ENCODE measurements around the gene ZNF418.
A peak's percentile ranks its signal among the peaks of the same experiment; 100 is the strongest.

The ZNF418 gene

GRCh38 chr19:57934820-57935665 lies at the start of gene ZNF418:
ZNF418 (minus strand) TSS chr19:57935402; CDS start chr19:57933822, 1,580 bp downstream.
- TF ChIP-seq, protein P1, sequence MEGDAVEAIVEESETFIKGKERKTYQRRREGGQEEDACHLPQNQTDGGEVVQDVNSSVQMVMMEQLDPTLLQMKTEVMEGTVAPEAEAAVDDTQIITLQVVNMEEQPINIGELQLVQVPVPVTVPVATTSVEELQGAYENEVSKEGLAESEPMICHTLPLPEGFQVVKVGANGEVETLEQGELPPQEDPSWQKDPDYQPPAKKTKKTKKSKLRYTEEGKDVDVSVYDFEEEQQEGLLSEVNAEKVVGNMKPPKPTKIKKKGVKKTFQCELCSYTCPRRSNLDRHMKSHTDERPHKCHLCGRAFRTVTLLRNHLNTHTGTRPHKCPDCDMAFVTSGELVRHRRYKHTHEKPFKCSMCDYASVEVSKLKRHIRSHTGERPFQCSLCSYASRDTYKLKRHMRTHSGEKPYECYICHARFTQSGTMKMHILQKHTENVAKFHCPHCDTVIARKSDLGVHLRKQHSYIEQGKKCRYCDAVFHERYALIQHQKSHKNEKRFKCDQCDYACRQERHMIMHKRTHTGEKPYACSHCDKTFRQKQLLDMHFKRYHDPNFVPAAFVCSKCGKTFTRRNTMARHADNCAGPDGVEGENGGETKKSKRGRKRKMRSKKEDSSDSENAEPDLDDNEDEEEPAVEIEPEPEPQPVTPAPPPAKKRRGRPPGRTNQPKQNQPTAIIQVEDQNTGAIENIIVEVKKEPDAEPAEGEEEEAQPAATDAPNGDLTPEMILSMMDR (conservative IDR thresholded peaks at IDR 0.05) = no peak
- H3K27ac ChIP-seq = peak within 1 kb of the TSS; percentile 89

DNA sequence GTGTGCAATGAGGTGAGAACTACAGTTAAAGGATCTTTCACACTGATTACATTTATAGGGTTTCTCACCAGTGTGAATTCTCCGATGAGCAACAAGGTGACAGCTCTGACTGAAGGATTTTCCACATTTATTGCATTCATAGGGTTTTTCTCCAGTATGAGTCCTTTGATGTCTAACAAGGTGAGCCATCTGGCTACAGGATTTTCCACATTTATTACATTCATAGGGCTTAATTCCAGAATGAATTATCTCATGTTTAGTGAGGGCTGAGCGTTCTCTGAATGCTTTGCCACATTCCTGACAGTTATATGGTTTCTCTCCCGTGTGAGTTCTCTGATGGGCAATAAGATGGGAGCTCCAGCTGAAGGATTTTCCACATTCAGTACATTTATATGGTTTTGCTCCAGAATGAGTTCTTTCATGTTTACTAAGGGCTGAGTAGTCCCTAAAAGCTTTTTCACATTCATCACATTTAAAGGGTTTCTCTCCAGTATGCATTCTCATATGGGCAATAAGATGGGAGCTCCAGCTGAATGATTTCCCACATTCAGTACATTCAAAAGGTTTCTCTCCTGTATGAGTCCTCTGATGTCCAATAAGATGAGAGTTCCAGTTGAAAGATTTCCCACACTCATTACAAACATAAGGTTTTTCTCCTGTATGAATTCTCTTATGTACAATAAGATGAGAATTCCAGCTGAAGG lies 43.5 kb upstream of the ZNF418 start:
- TF ChIP-seq, protein P1 (conservative IDR thresholded peaks at IDR 0.05) = no peak
- H3K27ac ChIP-seq = no peak overlapping the region

- H3K27ac ChIP-seq = no peak within 1 kb of the TSS
- TF ChIP-seq, protein P1 (conservative IDR thresholded peaks at IDR 0.05) = no peak
These were observed 39.2 kb upstream of the ZNF418 start, which contains the start of gene C19orf18 for GRCh38 chr19:57974434-57974833. C19orf18 (minus strand) TSS chr19:57974534; CDS start chr19:57974432, 102 bp downstream.

GRCh38 chr19:57964761-57965160 lies 29.6 kb upstream of the ZNF418 start:
- TF ChIP-seq, protein P1 (conservative IDR thresholded peaks at IDR 0.05) = no peak

DNA sequence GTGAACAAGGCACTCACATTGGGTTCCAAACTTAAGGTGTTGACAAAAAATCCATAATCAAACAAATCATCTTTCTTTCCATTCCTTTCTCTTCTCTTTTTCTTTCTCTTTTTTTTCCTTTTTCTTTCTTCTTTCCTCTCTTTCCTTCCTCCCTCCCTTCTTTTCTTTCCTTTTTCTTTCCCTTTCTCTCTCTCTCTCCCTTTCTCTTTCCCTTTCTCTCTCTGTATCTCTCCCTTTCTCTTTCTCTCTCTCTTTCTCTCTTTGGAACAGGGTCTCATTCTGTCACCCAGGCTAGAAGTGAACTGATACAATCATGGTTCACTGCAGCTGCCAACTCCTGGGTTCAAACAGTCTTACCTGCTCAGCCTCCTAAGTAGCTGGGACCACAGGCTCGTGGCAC lies 26.6 kb upstream of the ZNF418 start:
- H3K27ac ChIP-seq = no peak overlapping the region
- TF ChIP-seq, protein P1 (conservative IDR thresholded peaks at IDR 0.05) = no peak

More at GRCh38 chr19:57964761-57965160, 29.6 kb upstream of the ZNF418 start:
- no peak overlapping the region for H3K27ac ChIP-seq

DNA sequence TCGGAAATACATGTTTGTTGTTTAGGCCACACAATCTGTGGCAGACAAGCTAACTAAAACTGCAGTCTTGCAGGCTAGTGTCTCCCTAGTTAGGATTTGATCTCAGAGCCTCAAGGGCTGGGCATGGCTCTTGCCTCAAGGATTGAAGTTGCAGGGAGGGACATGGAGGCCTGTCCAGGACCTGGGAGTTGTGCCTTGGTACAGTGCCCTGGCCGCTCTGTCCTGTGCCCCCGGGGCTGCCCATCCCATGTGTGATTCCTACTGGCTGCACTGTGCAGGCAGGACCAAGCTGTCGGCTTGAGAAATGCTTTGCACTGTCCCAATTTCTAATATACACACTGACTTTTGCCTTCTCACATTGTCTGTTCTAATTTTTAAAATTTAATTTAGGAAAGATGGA lies 19.8 kb upstream of the ZNF418 start:
- TF ChIP-seq, protein P1 (conservative IDR thresholded peaks at IDR 0.05) = no peak
- no peak overlapping the region for H3K27ac ChIP-seq

- H3K27ac ChIP-seq = no peak overlapping the region
- TF ChIP-seq, protein P1 (conservative IDR thresholded peaks at IDR 0.05) = no peak
These were observed 14.5 kb upstream of the ZNF418 start for GRCh38 chr19:57949702-57950101.
